HCT116 (cell line): Measurements from ENCODE around the gene ALK. TPM values are rescaled to one million over a fixed set of nuclear protein-coding genes. Genes with fewer than 3 reads are reported as not detected.

ENCODE experiments used
- ATAC-seq: fragments of 200-7000 bp; cut with Tn5 transposase; 2 replicates; pipeline ENCODE4 v1.9.1; 2020; ENCODE audit warnings: mild to moderate bottlenecking, moderate library complexity
- BruUV-seq: library from RNA; stranded (reverse); fragments of 400-500 nt; replicated peaks from 2 replicates; lab custom pipeline; 2021; lab: Mats Ljungman, UMichigan
- CTCF ChIA-PET: fragments of 300-600 bp; sonication (Branson Sonifier 250); formaldehyde crosslinking; loops from one replicate; lab custom pipeline; 2021; ENCODE audit warnings: antibody characterized with exemption; lab: Charles Lee
- POLR2A ChIA-PET: fragments of 300-600, 350-600 bp; sonication (Branson Sonifier 250); formaldehyde crosslinking; loops from one replicate; lab custom pipeline; 2021; ENCODE audit warnings: antibody characterized with exemption; lab: Charles Lee
- RAD21 ChIA-PET, 2 experiments: fragments of 300-600 bp; sonication (Branson Sonifier 250); formaldehyde crosslinking; loops; one replicate each; lab custom pipeline; 2023; ENCODE audit warnings: low total read pairs in 2 of 2; ENCODE audit not compliant: uncharacterized antibody in 2 of 2, unreplicated experiment in 2 of 2, low non-redundant PET in 1 of 2; lab: Charles Lee
- DNase-seq: peaks from one replicate; pipeline ENCODE4 v3.0.0-alpha.2; 2010; ENCODE audit warnings: low read depth, low spot score
- H2AFZ ChIP-seq: fragments of 200-600 bp; shearing (Covaris generic), sonication (generic); 2 replicates; pipeline ENCODE4 v1.6.1; 2017; ENCODE audit warnings: low read depth, mixed run types, mixed read lengths, antibody characterized with exemption, low read length; ENCODE audit not compliant: poor library complexity, severe bottlenecking
- H3K27ac ChIP-seq: 2 replicates; pipeline ENCODE4 v1.5.1; 2012; ENCODE audit warnings: low read depth, low read length
- H3K27me3 ChIP-seq: fragments of 200-600 bp; sonication (generic); 2 replicates; pipeline ENCODE4 v1.6.1; 2016; ENCODE audit warnings: mixed run types, low read length, mixed read lengths; ENCODE audit not compliant: insufficient read depth
- H3K36me3 ChIP-seq, 2 experiments: fragments of 200-500 bp in 1 of 2; fragments of 200-600 bp in 1 of 2; sonication (Bioruptor generic) in 1 of 2; sonication (generic) in 1 of 2; 2 replicates each; pipeline versions ENCODE4 v1.5.1 to v1.6.1; 2014 to 2016; ENCODE audit warnings: low read length in 2 of 2, inconsistent platforms in 1 of 2, mixed read lengths in 1 of 2, mixed run types in 1 of 2; ENCODE audit not compliant: insufficient read depth in 2 of 2, control insufficient read depth in 1 of 2
- H3K4me1 ChIP-seq, 2 experiments: fragments of 200-600 bp in 1 of 2; sonication (generic) in 1 of 2; 2 replicates each; pipeline versions ENCODE4 v1.5.1 to v1.6.1; 2012 to 2017; ENCODE audit warnings: low read length in 2 of 2, inconsistent platforms in 1 of 2, mild to moderate bottlenecking in 1 of 2, mixed read lengths in 1 of 2, mixed run types in 1 of 2, moderate library complexity in 1 of 2; ENCODE audit not compliant: insufficient read depth in 2 of 2, control insufficient read depth in 1 of 2
- H3K4me2 ChIP-seq: fragments of 200-600 bp; sonication (generic); 2 replicates; pipeline ENCODE4 v1.6.1; 2017; ENCODE audit warnings: mixed run types, low read length, mixed read lengths
- H3K4me3 ChIP-seq, 2 experiments: fragments of 200-600 bp in 1 of 2; sonication (generic) in 1 of 2; replicated peaks in 1 of 2; 2 replicates each; pipeline ENCODE4 v1.5.1; 2011 to 2016; ENCODE audit warnings: low read length in 2 of 2, control low read depth in 1 of 2, low read depth in 1 of 2, mild to moderate bottlenecking in 1 of 2, mixed read lengths in 1 of 2, mixed run types in 1 of 2
- H3K79me2 ChIP-seq: fragments of 200-600 bp; sonication (generic); 2 replicates; pipeline ENCODE4 v1.6.1; 2017; ENCODE audit warnings: mild to moderate bottlenecking, mixed run types, low read length, moderate library complexity, mixed read lengths; ENCODE audit not compliant: insufficient read depth
- H3K9ac ChIP-seq: fragments of 200-600 bp; sonication (generic); 2 replicates; pipeline ENCODE4 v1.6.1; 2016; ENCODE audit warnings: low read length, mixed read lengths
- H3K9me2 ChIP-seq: fragments of 200-600 bp; sonication (generic), shearing (Covaris generic); 2 replicates; pipeline ENCODE4 v1.6.1; 2017; ENCODE audit warnings: mixed run types, mild to moderate bottlenecking, moderate library complexity; ENCODE audit not compliant: insufficient read depth
- H3K9me3 ChIP-seq, 2 experiments: fragments of 200-500 bp in 1 of 2; fragments of 200-600 bp in 1 of 2; sonication (Bioruptor generic) in 1 of 2; sonication (generic) in 1 of 2; 2 replicates each; pipeline ENCODE4 v1.6.1; 2014 to 2017; ENCODE audit warnings: low read length in 2 of 2, mixed read lengths in 2 of 2, inconsistent platforms in 1 of 2, low read depth in 1 of 2, mild to moderate bottlenecking in 1 of 2, mixed run types in 1 of 2, moderate library complexity in 1 of 2; ENCODE audit not compliant: control insufficient read depth in 1 of 2, insufficient read depth in 1 of 2
- H4K20me1 ChIP-seq: fragments of 200-600 bp; sonication (generic), shearing (Covaris generic); 2 replicates; pipeline ENCODE4 v1.6.1; 2017; ENCODE audit warnings: mixed run types, mild to moderate bottlenecking, moderate library complexity; ENCODE audit not compliant: insufficient read depth
- CBX3 ChIP-seq: IDR thresholded peaks from 2 replicates; pipeline ENCODE4 v1.6.1; 2012; ENCODE audit warnings: low read depth
- EGR1 ChIP-seq: IDR thresholded peaks from 2 replicates; pipeline ENCODE4 v1.6.1; 2012; ENCODE audit warnings: low read depth
- EZH2phosphoT487 ChIP-seq: fragments of 200-600 bp; IDR thresholded peaks from 2 replicates; pipeline ENCODE4 v1.6.1; 2018; ENCODE audit warnings: antibody characterized with exemption, borderline replicate concordance
- FOSL1 ChIP-seq: IDR thresholded peaks from 2 replicates; pipeline ENCODE4 v1.6.1; 2012; ENCODE audit warnings: low read depth
- JUND ChIP-seq: IDR thresholded peaks from 2 replicates; pipeline ENCODE4 v1.6.1; 2012
- POLR2A ChIP-seq: IDR thresholded peaks from 2 replicates; pipeline ENCODE4 v1.7.0; 2011; ENCODE audit warnings: borderline replicate concordance; ENCODE audit not compliant: insufficient read depth, insufficient read length; ENCODE audit errors: extremely low read depth
- POLR2AphosphoS5 ChIP-seq: IDR thresholded peaks from 2 replicates; pipeline ENCODE4 v1.6.1; 2011; ENCODE audit warnings: mild to moderate bottlenecking, low read depth, low read length, moderate library complexity
- SRF ChIP-seq: IDR thresholded peaks from 2 replicates; pipeline ENCODE4 v1.6.1; 2012; ENCODE audit warnings: low read depth
- ZFX ChIP-seq: fragments of 450-650 bp; IDR thresholded peaks from 2 replicates; pipeline ENCODE4 v1.6.1; 2017
- intact Hi-C: fragments of 100-400 bp; cut with micrococcal nuclease; formaldehyde crosslinking; loops from 2 replicates; pipeline ENCODE4 v1.10.0; 2022
- total RNA-seq: library from RNA; stranded (reverse); gene quantifications from one replicate; pipeline ENCODE4 v1.2.1, GENCODE V29; 2021; ENCODE audit not compliant: unreplicated experiment
- TF ChIP-seq, protein P1 (sequence below): IDR thresholded peaks from 2 replicates; pipeline ENCODE4 v1.6.1; 2011; ENCODE audit warnings: mild to moderate bottlenecking, low read length, moderate library complexity; ENCODE audit not compliant: insufficient replicate concordance; ENCODE audit errors: extremely low read depth
- TF ChIP-seq, protein P2 (sequence below): IDR thresholded peaks from 2 replicates; pipeline ENCODE4 v1.6.1; 2012; ENCODE audit warnings: low read depth
- TF ChIP-seq, protein P3 (sequence below): IDR thresholded peaks from 2 replicates; pipeline ENCODE4 v1.6.1; 2012

The ALK gene
- total RNA-seq, 1 experiment from 2014 or later = not detected

- no peak overlapping the region for H3K4me3 ChIP-seq
- no peaks in the 10 kb centered on the region for H4K20me1 ChIP-seq
- H3K9ac ChIP-seq = no peak overlapping the region
- no peak overlapping the region for H2AFZ ChIP-seq
- no peak overlapping the region for H3K4me2 ChIP-seq
- peaks cover 73% of the 10 kb centered on the region for H3K27me3 ChIP-seq
- ChIA-PET POLR2A (no interaction called here), RAD21 (no interaction called here)
- H3K79me2 ChIP-seq = no peaks in the 10 kb centered on the region
- H3K9me2 ChIP-seq = no peaks in the 10 kb centered on the region
- no TSS peak for BruUV-seq
- H3K36me3 ChIP-seq = no peaks in the 10 kb centered on the region
- TF ChIP-seq CBX3 (no peak), POLR2AphosphoS5 (no peak), ZFX (no peak), EGR1 (no peak), POLR2A (no peak)
- TF ChIP-seq, protein P1, sequence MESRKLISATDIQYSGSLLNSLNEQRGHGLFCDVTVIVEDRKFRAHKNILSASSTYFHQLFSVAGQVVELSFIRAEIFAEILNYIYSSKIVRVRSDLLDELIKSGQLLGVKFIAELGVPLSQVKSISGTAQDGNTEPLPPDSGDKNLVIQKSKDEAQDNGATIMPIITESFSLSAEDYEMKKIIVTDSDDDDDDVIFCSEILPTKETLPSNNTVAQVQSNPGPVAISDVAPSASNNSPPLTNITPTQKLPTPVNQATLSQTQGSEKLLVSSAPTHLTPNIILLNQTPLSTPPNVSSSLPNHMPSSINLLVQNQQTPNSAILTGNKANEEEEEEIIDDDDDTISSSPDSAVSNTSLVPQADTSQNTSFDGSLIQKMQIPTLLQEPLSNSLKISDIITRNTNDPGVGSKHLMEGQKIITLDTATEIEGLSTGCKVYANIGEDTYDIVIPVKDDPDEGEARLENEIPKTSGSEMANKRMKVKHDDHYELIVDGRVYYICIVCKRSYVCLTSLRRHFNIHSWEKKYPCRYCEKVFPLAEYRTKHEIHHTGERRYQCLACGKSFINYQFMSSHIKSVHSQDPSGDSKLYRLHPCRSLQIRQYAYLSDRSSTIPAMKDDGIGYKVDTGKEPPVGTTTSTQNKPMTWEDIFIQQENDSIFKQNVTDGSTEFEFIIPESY = no peak
- TF ChIP-seq, all 23 proteins: peak for 0
- Histone ChIP-seq H3K9me3 (no peaks in the 10 kb centered on the region), H3K4me1 (no peaks in the 10 kb centered on the region), H3K27ac (no peak overlapping the region)
- CTCF ChIA-PET = no interaction called here
- intact Hi-C loops = no loop called here
- no peak for DNase-seq
- ATAC-seq = no peak
Measured at GRCh38 chr2:29459445-29460179, 461.8 kb downstream of the ALK start.

DNA sequence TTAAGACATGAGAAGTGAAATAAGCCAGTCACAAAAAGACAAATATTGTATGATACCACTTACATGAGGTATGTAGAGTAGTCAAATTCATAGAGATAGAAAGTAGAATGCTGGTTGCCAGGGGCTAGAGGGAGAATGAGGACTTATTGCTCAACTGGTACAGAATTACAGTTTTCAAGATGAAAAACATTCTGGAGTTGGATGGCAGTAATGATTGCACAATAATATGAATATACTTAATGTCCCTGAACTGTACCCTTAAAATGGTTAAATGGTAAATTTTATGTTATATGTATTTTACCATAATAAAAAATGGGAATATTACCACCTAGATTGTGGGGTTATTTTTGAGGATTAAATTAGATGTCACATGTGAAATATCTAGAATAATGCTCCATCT, 465.0 kb downstream of the ALK start:
- Histone ChIP-seq H3K4me2 (no peak overlapping the region), H3K9ac (no peak overlapping the region), H3K4me3 (no peak overlapping the region), H3K4me1 (no peaks in the 10 kb centered on the region), H4K20me1 (no peaks in the 10 kb centered on the region), H2AFZ (no peak overlapping the region), H3K27ac (no peak overlapping the region), H3K9me3 (no peaks in the 10 kb centered on the region), H3K9me2 (no peaks in the 10 kb centered on the region)
- ChIA-PET POLR2A (no interaction called here), CTCF (no interaction called here)
- no peak for DNase-seq
- TF ChIP-seq EZH2phosphoT487 = no peak
- no peak for TF ChIP-seq JUND
- TF ChIP-seq, protein P2, sequence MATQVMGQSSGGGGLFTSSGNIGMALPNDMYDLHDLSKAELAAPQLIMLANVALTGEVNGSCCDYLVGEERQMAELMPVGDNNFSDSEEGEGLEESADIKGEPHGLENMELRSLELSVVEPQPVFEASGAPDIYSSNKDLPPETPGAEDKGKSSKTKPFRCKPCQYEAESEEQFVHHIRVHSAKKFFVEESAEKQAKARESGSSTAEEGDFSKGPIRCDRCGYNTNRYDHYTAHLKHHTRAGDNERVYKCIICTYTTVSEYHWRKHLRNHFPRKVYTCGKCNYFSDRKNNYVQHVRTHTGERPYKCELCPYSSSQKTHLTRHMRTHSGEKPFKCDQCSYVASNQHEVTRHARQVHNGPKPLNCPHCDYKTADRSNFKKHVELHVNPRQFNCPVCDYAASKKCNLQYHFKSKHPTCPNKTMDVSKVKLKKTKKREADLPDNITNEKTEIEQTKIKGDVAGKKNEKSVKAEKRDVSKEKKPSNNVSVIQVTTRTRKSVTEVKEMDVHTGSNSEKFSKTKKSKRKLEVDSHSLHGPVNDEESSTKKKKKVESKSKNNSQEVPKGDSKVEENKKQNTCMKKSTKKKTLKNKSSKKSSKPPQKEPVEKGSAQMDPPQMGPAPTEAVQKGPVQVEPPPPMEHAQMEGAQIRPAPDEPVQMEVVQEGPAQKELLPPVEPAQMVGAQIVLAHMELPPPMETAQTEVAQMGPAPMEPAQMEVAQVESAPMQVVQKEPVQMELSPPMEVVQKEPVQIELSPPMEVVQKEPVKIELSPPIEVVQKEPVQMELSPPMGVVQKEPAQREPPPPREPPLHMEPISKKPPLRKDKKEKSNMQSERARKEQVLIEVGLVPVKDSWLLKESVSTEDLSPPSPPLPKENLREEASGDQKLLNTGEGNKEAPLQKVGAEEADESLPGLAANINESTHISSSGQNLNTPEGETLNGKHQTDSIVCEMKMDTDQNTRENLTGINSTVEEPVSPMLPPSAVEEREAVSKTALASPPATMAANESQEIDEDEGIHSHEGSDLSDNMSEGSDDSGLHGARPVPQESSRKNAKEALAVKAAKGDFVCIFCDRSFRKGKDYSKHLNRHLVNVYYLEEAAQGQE = no peak
- TF ChIP-seq FOSL1 = no peak
- no peak for TF ChIP-seq ZFX
- TF ChIP-seq SRF = no peak
- TF ChIP-seq, protein P3, sequence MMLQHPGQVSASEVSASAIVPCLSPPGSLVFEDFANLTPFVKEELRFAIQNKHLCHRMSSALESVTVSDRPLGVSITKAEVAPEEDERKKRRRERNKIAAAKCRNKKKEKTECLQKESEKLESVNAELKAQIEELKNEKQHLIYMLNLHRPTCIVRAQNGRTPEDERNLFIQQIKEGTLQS = no peak
- TF ChIP-seq, all 23 proteins: peak for 0
- H3K27me3 ChIP-seq = peaks cover 71% of the 10 kb centered on the region
- H3K36me3 ChIP-seq = no peaks in the 10 kb centered on the region
- no peak for ATAC-seq
- intact Hi-C loops = no loop called here
- H3K79me2 ChIP-seq = no peaks in the 10 kb centered on the region
- RAD21 ChIA-PET = no interaction called here
- no TSS peak for BruUV-seq
